Measurements from ENCODE around the gene ERLIN1. TPM values are rescaled to one million over a fixed set of nuclear protein-coding genes. Genes with fewer than 3 reads are reported as not detected.

Gene ERLIN1
- total and polyA plus RNA-seq, 10 of the 15 experiments (the other 5 are each of a cell fraction or from before 2014, with no cell fraction given), result 4.9 to 21.7 (median 13.0) TPM

- TF ChIP-seq BCLAF1 (IDR thresholded peaks at IDR 0.05) (no peak), MYB (IDR thresholded peaks at IDR 0.05; ENCODE audit: borderline replicate concordance, low read depth, low read length) (no peak), YBX1 (IDR thresholded peaks at IDR 0.05) (no peak)
These were observed 23.5 kb upstream of the ERLIN1 start (continued) for GRCh38 chr10:100209303-100209702.

DNA sequence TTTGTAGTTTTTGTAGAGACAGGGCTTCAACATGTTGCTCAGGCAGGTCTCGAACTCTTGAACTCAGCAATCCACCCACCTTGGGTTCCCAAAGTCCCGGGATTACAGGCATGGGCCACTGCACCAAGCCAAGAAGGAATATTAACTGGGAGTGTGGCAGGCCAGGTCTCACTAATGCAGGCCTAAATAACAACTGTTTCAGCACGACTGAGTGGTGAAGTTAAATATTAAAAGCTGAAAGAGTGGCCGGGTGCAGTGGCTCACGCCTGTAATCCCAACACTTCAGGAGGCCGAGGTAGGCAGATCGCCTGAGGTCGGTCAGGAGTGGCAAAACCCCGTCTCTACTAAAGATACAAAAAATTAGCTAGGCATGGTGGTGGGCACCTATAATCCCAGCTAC, 22.4 kb upstream of the ERLIN1 start:
- in situ Hi-C loops (cut with MboI) (no loop called here), intact Hi-C loops (cut with micrococcal nuclease; ENCODE audit: unreplicated experiment) (no loop called here)
- Histone ChIP-seq H3K4me2 (ENCODE audit: control insufficient read depth, insufficient read depth) (no peak overlapping the region), H4K20me1 (ENCODE audit: control insufficient read depth, insufficient read depth) (no peaks in the 10 kb centered on the region; the same call in 1 of the 2 replicates), H3K4me1 (ENCODE audit: control insufficient read depth, insufficient read depth, low read length) (no peaks in the 10 kb centered on the region), H3K9ac (ENCODE audit: control insufficient read depth, insufficient read depth, low read length) (no peak overlapping the region), H3K4me3 (no peak overlapping the region), H2AFZ (ENCODE audit: control insufficient read depth, low read depth, low read length) (no peak overlapping the region), H3K9me3 (replicated peaks; ENCODE audit: control insufficient read depth, insufficient read depth, low read length) (no peaks in the 10 kb centered on the region), H3K27ac (ENCODE audit: control insufficient read depth, insufficient read depth) (no peak overlapping the region), H3K27me3 (replicated peaks in 1 of 2; ENCODE audit: control insufficient read depth in 2 of 2, insufficient read depth in 2 of 2, low read length in 1 of 2) (no peaks in the 10 kb centered on the region), H3K36me3 (ENCODE audit: control insufficient read depth in 2 of 2, insufficient read depth in 2 of 2, low read length in 1 of 2) (peaks cover 2 to 3% of the 10 kb centered on the region in 2 experiments; a peak in 3 of 4 replicates), H3K79me2 (ENCODE audit: control insufficient read depth, insufficient read depth, low read length) (no peaks in the 10 kb centered on the region)
- no peak for DNase-seq (ENCODE audit: low read depth, low spot score)
- FAIRE-seq, result no peak
- 89% methylated on average over 9 of the region's 9 CpGs for WGBS (ENCODE audit: insufficient coverage, insufficient replicate concordance, low lambda C conversion rate, missing lambda C conversion rate)
- ChIA-PET RAD21 (ENCODE audit: unreplicated experiment) (no interaction called here), SMC1A (ENCODE audit: uncharacterized antibody, unreplicated experiment) (no interaction called here), POLR2A (no interaction called here), CTCF (interaction anchor here (1.1 kb wide), 1 partner anchor 32 kb away, joined by 3 read pairs; no protein-coding TSS in a partner anchor)
- no peak for ATAC-seq
- BruUV-seq (replicated peaks), result no TSS peak
- TF ChIP-seq RB1 (IDR thresholded peaks at IDR 0.05; ENCODE audit: borderline replicate concordance) (no peak), BCL11A (IDR thresholded peaks at IDR 0.05; ENCODE audit: low read depth, low read length) (no peak), HSF1 (IDR thresholded peaks at IDR 0.05; ENCODE audit: low read depth, low read length) (no peak), HDAC6 (IDR thresholded peaks at IDR 0.05; ENCODE audit: unreplicated experiment) (no peak), PAX8 (IDR thresholded peaks at IDR 0.05) (no peak), SUPT20H (IDR thresholded peaks at IDR 0.05; ENCODE audit: borderline replicate concordance, control insufficient read depth, low read depth, low read length) (no peak), STAT1 (conservative IDR thresholded peaks at IDR 0.05) (no peak), TCF12 (IDR thresholded peaks at IDR 0.05; ENCODE audit: low read depth, low read length) (no peak), SMAD5 (IDR thresholded peaks at IDR 0.05; ENCODE audit: low read depth) (no peak), BCLAF1 (IDR thresholded peaks at IDR 0.05) (no peak), STAT3 (IDR thresholded peaks at IDR 0.05; ENCODE audit: low read depth, low read length) (no peak), TARDBP (IDR thresholded peaks at IDR 0.05; ENCODE audit: borderline replicate concordance) (no peak)
- TF ChIP-seq, protein P1, sequence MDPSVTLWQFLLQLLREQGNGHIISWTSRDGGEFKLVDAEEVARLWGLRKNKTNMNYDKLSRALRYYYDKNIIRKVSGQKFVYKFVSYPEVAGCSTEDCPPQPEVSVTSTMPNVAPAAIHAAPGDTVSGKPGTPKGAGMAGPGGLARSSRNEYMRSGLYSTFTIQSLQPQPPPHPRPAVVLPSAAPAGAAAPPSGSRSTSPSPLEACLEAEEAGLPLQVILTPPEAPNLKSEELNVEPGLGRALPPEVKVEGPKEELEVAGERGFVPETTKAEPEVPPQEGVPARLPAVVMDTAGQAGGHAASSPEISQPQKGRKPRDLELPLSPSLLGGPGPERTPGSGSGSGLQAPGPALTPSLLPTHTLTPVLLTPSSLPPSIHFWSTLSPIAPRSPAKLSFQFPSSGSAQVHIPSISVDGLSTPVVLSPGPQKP (IDR thresholded peaks at IDR 0.05; ENCODE audit: low read depth, low read length), result no peak
